Mesendoderm (in vitro differentiated cells): ENCODE data around the gene PLCB4.

Experiments
- DNase-seq: peaks from one replicate; pipeline ENCODE4 v3.0.0; 2013
- H2AK5ac ChIP-seq: 2 replicates; pipeline ENCODE4 v1.6.1; 2013; ENCODE audit warnings: low read length, inconsistent platforms
- H2BK120ac ChIP-seq: 2 replicates; pipeline ENCODE4 v1.6.1; 2013; ENCODE audit warnings: low read depth, mild to moderate bottlenecking, low read length, moderate library complexity, mixed read lengths
- H2BK15ac ChIP-seq: replicated peaks from 2 replicates; pipeline ENCODE4 v1.6.1; 2013; ENCODE audit warnings: low read depth, mild to moderate bottlenecking, moderate library complexity
- H2BK5ac ChIP-seq: 2 replicates; pipeline ENCODE4 v1.6.1; 2013; ENCODE audit warnings: low read length, inconsistent platforms
- H3K18ac ChIP-seq: 2 replicates; pipeline ENCODE4 v1.6.1; 2013; ENCODE audit warnings: mild to moderate bottlenecking, low read length, mixed read lengths
- H3K23ac ChIP-seq: one replicate; pipeline ENCODE4 v1.6.1; 2013; ENCODE audit warnings: low read length
- H3K27ac ChIP-seq: 2 replicates; pipeline ENCODE4 v1.5.1; 2013; ENCODE audit warnings: low read depth, mild to moderate bottlenecking, inconsistent platforms, low read length, moderate library complexity
- H3K27me3 ChIP-seq: 2 replicates; pipeline ENCODE4 v1.6.1; 2013; ENCODE audit warnings: low read length, control low read depth, mild to moderate bottlenecking, inconsistent platforms; ENCODE audit not compliant: insufficient read depth, poor library complexity
- H3K36me3 ChIP-seq: 2 replicates; pipeline ENCODE4 v1.6.1; 2013; ENCODE audit warnings: low read length, inconsistent platforms; ENCODE audit not compliant: control insufficient read depth, insufficient read depth
- H3K4ac ChIP-seq: one replicate; pipeline ENCODE4 v1.6.1; 2013; ENCODE audit warnings: low read depth, mild to moderate bottlenecking, low read length, moderate library complexity
- H3K4me1 ChIP-seq: 2 replicates; pipeline ENCODE4 v1.6.1; 2013; ENCODE audit warnings: low read depth, low read length, inconsistent platforms; ENCODE audit not compliant: control insufficient read depth
- H3K4me2 ChIP-seq: 2 replicates; pipeline ENCODE4 v1.6.1; 2013; ENCODE audit warnings: low read length
- H3K4me3 ChIP-seq: 2 replicates; pipeline ENCODE4 v1.5.1; 2013; ENCODE audit warnings: mild to moderate bottlenecking, low read length
- H3K56ac ChIP-seq: one replicate; pipeline ENCODE4 v1.6.1; 2013; ENCODE audit warnings: low read length
- H3K79me1 ChIP-seq: 2 replicates; pipeline ENCODE4 v1.6.1; 2013; ENCODE audit warnings: low read length, inconsistent platforms
- H3K79me2 ChIP-seq: 2 replicates; pipeline ENCODE4 v1.6.1; 2013; ENCODE audit warnings: mild to moderate bottlenecking, low read length; ENCODE audit not compliant: control insufficient read depth, insufficient read depth
- H3K9ac ChIP-seq: 2 replicates; pipeline ENCODE4 v1.6.1; 2013; ENCODE audit warnings: low read length, inconsistent platforms
- H4K5ac ChIP-seq: one replicate; pipeline ENCODE4 v1.6.1; 2013; ENCODE audit warnings: low read length
- H4K8ac ChIP-seq: one replicate; pipeline ENCODE4 v1.6.1; 2013; ENCODE audit warnings: low read depth, mild to moderate bottlenecking, control low read depth, low read length, moderate library complexity
- WGBS: extraction: QIAGEN DNeasy Blood & Tissue Kit; methylation state at CpG from one replicate; pipeline ENCODE4 v1.1.7; 2013; ENCODE audit warnings: low lambda C conversion rate, missing lambda C conversion rate; ENCODE audit not compliant: insufficient coverage; ENCODE audit errors: extremely low coverage; 5-methylcytosine and 5-hydroxymethylcytosine counted together

The PLCB4 gene

DNA sequence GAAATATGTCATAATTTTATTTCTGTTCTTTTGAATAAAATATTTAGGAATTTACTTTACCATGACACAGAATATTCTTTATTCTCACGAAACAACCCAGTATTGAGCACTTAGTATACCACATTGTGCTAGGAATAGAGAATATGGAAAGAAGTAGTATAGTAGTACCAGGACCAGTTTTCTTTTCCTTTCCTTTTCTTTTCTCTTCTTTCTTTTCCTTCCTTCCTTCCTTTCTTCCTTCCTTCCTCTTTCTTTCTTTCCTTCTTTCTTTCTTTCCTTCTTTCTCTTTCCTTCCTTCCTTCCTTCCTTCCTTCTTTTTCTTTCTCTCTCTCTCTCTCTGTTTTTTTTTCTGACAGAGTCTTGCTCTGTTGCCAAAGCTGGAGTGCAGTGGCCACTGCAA lies 7.5 kb upstream of the PLCB4 start:
- no peak overlapping the region for H3K56ac ChIP-seq
- DNase-seq, result no peak
- H3K18ac ChIP-seq, result no peak overlapping the region
- no peaks in the 10 kb centered on the region for H3K4me1 ChIP-seq
- H3K4me2 ChIP-seq, result no peak overlapping the region
- no peaks in the 10 kb centered on the region for H3K79me2 ChIP-seq
- H3K36me3 ChIP-seq, result no peaks in the 10 kb centered on the region
- no peak overlapping the region for H2AK5ac ChIP-seq
- no peak overlapping the region for H3K4me3 ChIP-seq
- no peak overlapping the region for H4K5ac ChIP-seq
- no peak overlapping the region for H2BK5ac ChIP-seq
- WGBS, result no CpG with 5 or more reads among the region's 1 CpG
- no peak overlapping the region for H4K8ac ChIP-seq
- no peak overlapping the region for H3K27ac ChIP-seq
- no peak overlapping the region for H3K9ac ChIP-seq
- H2BK15ac ChIP-seq, result no peak overlapping the region
- no peak overlapping the region for H3K4ac ChIP-seq
- no peaks in the 10 kb centered on the region for H3K79me1 ChIP-seq
- no peak overlapping the region for H3K23ac ChIP-seq
- no peak overlapping the region for H2BK120ac ChIP-seq
- no peaks in the 10 kb centered on the region for H3K27me3 ChIP-seq

DNA sequence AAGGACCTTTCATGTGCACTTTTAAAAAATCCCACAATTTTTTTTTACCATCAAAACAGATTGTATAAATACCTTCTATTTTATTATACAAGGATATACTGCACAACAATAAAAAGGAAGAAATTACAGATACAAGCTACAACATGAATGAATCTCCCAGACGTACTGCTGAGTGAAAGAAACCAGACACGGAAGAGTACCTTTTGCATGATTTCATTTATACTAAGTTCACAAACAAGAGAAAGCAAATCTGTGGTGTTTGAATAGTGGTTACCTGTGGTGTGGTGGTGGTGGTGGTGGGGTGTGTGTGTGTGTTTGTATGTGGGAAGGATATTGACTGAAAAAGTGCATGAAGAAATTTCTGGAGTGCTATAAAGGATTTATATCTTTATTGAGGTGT lies 6.8 kb upstream of the PLCB4 start:
- Histone ChIP-seq H2BK120ac (no peak overlapping the region), H3K56ac (no peak overlapping the region), H3K79me2 (no peaks in the 10 kb centered on the region), H3K4me3 (no peak overlapping the region), H3K4me2 (no peak overlapping the region), H2BK15ac (no peak overlapping the region), H3K36me3 (no peaks in the 10 kb centered on the region), H3K18ac (no peak overlapping the region), H3K9ac (no peak overlapping the region), H2AK5ac (no peak overlapping the region), H3K4me1 (no peaks in the 10 kb centered on the region), H4K5ac (no peak overlapping the region), H3K4ac (no peak overlapping the region), H4K8ac (no peak overlapping the region), H3K27me3 (no peaks in the 10 kb centered on the region), H3K23ac (no peak overlapping the region), H3K27ac (no peak overlapping the region), H3K79me1 (no peaks in the 10 kb centered on the region), H2BK5ac (no peak overlapping the region)
- no peak for DNase-seq
- WGBS, result no CpG with 5 or more reads among the region's 2 CpGs

DNA sequence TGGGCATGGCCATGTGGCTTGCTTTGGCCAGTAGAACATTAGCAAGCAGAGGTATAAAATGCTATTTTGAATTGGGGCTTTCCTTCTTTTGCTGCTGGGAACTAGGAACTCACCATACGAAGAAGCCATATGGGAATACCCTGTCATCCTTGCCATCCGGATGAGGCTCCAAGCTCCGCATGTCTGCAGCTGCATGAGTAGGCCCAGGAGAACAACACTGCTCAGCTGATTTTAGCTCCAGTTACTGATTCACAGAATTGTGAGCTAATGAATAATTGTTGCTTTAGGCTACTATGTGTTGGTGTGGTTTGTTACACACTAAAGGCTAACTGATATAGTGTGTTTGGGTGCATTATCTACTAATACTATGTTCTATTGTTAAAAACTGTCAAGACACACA lies 2.7 kb upstream of the PLCB4 start:
- no peak overlapping the region for H2BK5ac ChIP-seq
- H3K4ac ChIP-seq, result no peak overlapping the region
- no peak overlapping the region for H3K4me3 ChIP-seq
- H4K8ac ChIP-seq, result no peak overlapping the region
- H3K9ac ChIP-seq, result no peak overlapping the region
- H3K36me3 ChIP-seq, result no peaks in the 10 kb centered on the region
- WGBS, result no CpG with 5 or more reads among the region's 3 CpGs
- H3K18ac ChIP-seq, result no peak overlapping the region
- no peak overlapping the region for H2BK120ac ChIP-seq
- H3K27ac ChIP-seq, result no peak overlapping the region
- H3K27me3 ChIP-seq, result no peaks in the 10 kb centered on the region
- H2AK5ac ChIP-seq, result no peak overlapping the region
- no peak overlapping the region for H3K56ac ChIP-seq
- H2BK15ac ChIP-seq, result no peak overlapping the region
- H3K79me2 ChIP-seq, result peaks cover 8% of the 10 kb centered on the region
- DNase-seq, result no peak
- no peak overlapping the region for H3K23ac ChIP-seq
- peaks cover 3% of the 10 kb centered on the region for H3K4me1 ChIP-seq
- no peaks in the 10 kb centered on the region for H3K79me1 ChIP-seq
- no peak overlapping the region for H4K5ac ChIP-seq
- no peak overlapping the region for H3K4me2 ChIP-seq

DNA sequence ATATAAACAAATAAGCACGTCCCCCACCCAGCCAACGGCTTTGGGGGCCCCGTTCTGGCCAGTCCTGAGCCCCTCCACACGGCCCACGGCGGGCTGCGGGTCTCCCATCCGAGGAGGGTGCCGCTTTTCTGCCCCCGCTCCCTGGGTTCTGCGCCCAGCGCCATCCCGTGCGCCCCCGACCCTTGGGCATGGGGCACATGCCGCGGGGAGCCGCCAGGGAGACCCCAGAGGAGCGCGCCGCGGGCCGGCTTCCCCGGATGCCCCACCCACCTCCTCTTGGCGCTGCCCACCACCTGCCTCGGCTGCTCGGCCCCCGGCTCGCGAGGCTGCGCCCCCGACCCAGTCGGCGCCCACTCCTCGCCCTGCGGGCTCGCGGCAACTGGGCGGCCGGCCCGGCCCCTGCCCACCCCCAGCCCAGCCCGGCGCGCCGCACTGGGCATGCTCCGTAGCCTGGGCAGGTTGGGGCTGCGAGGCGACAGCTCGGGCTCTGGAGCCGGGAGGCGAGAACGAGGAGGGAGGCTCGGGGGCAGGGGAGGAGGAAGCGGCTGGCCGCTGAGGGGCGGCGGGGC lies 570 bp upstream of the PLCB4 start:
- no peaks in the 10 kb centered on the region for H3K36me3 ChIP-seq
- peak overlapping the region; percentile 82 for H3K9ac ChIP-seq
- no peak overlapping the region for H3K23ac ChIP-seq
- H3K4me2 ChIP-seq, result peak overlapping the region; percentile 82
- H3K27me3 ChIP-seq, result no peaks in the 10 kb centered on the region
- no peak overlapping the region for H2AK5ac ChIP-seq
- peak overlapping the region; percentile 79 for H3K27ac ChIP-seq
- peak overlapping the region; percentile 92 for H3K56ac ChIP-seq
- peak overlapping the region; percentile 20 for H2BK5ac ChIP-seq
- no peak overlapping the region for H4K5ac ChIP-seq
- H3K79me1 ChIP-seq, result peaks cover 1% of the 10 kb centered on the region
- peak overlapping the region; percentile 39 for H2BK120ac ChIP-seq
- H3K18ac ChIP-seq, result peak overlapping the region; percentile 81
- WGBS, result no CpG with 5 or more reads among the region's 57 CpGs
- H3K4me3 ChIP-seq, result peak overlapping the region; percentile 74
- peaks cover 13% of the 10 kb centered on the region for H3K79me2 ChIP-seq
- no peak overlapping the region for H2BK15ac ChIP-seq
- peak; percentile 80 for DNase-seq
- peaks cover 13% of the 10 kb centered on the region for H3K4me1 ChIP-seq
- H4K8ac ChIP-seq, result peak overlapping the region; percentile 79
- H3K4ac ChIP-seq, result peak overlapping the region; percentile 63

DNA sequence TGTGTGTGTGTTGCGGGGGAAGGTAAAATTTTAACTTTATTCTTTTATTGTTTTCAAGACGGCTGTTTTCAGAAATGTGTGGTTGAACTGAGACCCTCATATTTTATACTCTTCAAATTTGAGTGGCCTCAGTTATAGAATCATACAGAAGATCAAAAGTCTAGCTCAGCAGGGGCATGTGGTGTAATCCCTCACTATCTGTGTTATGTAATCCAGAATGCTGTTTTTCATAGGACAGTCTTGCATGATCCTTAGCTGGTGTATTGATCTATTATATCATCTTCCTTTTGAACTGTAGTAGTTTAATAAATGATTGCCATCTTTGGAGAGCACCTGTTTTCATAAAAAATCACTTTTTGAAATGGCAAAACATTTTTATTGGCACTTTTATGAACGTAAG lies 1.4 kb downstream of the PLCB4 start:
- Histone ChIP-seq H4K8ac (no peak overlapping the region), H3K4me2 (no peak overlapping the region), H2AK5ac (no peak overlapping the region), H2BK15ac (no peak overlapping the region), H3K18ac (no peak overlapping the region), H3K9ac (no peak overlapping the region), H2BK5ac (no peak overlapping the region), H3K36me3 (no peaks in the 10 kb centered on the region), H3K23ac (no peak overlapping the region), H3K79me1 (peaks cover 6% of the 10 kb centered on the region), H3K27me3 (no peaks in the 10 kb centered on the region), H4K5ac (no peak overlapping the region), H3K4me3 (no peak overlapping the region), H3K79me2 (peaks cover 21% of the 10 kb centered on the region), H3K4ac (no peak overlapping the region), H2BK120ac (no peak overlapping the region), H3K4me1 (peaks cover 19% of the 10 kb centered on the region), H3K56ac (no peak overlapping the region), H3K27ac (no peak overlapping the region)
- DNase-seq, result no peak
- 100% methylated on average over 1 of the region's 3 CpGs for WGBS
